Activated T-cell treated with anti-CD3 and anti-CD28 coated beads, Interleukin-2, amount 50 U/mL, for 48 hours (primary cell): ENCODE measurements around the gene INO80E.
A peak's percentile ranks its signal among the peaks of the same experiment; 100 is the strongest.

Experiments used
- DNase-seq, 2 experiments: peaks; one replicate each; pipeline ENCODE4 v3.0.0-alpha.2; 2020

INO80E gene

GRCh38 chr16:29993191-29993902 is 2.7 kb upstream of the INO80E start:
- no peak for DNase-seq

GRCh38 chr16:29993903-29994599 is 2.0 kb upstream of the INO80E start:
- no peak for DNase-seq

- DNase-seq: peak in 1 of 2 experiments; percentile 86
Observed at GRCh38 chr16:29994600-29995323, 1.3 kb upstream of the INO80E start.

- peak; percentile 91 to 92 for DNase-seq
Observed at GRCh38 chr16:29995324-29995910, 624 bp upstream of the INO80E start, which contains the start of gene HIRIP3. Gene HIRIP3, minus strand, starts transcription at chr16:29995617. Its CDS starts 12 bp downstream, at chr16:29995605.

- DNase-seq: no peak
Observed at GRCh38 chr16:29996766-29997250, 767 bp downstream of the INO80E start.

GRCh38 chr16:29999605-30000004 is 3.6 kb downstream of the INO80E start:
- DNase-seq: no peak

- no peak for DNase-seq
Observed at GRCh38 chr16:30000735-30001631, 4.9 kb downstream of the INO80E start.

GRCh38 chr16:30002614-30003346 is 6.7 kb downstream of the INO80E start:
- no peak for DNase-seq

- no peak for DNase-seq
Observed at GRCh38 chr16:30003670-30004423, 7.8 kb downstream of the INO80E start.

- no peak for DNase-seq
Observed at GRCh38 chr16:30004424-30004776, 8.4 kb downstream of the INO80E start.

- DNase-seq: no peak
Observed at GRCh38 chr16:30004811-30005242, 8.8 kb downstream of the INO80E start.

GRCh38 chr16:30005341-30006094 is 9.5 kb downstream of the INO80E start:
- peak in 1 of 2 experiments; percentile 52 for DNase-seq

GRCh38 chr16:30006095-30006473 is 10.0 kb downstream of the INO80E start:
- no peak for DNase-seq

- DNase-seq: no peak
Observed at GRCh38 chr16:30006659-30007377, 10.8 kb downstream of the INO80E start.

GRCh38 chr16:30007378-30007895 is 11.4 kb downstream of the INO80E start:
- DNase-seq: no peak

- DNase-seq: no peak
Observed at GRCh38 chr16:30009085-30009862, 13.2 kb downstream of the INO80E start.

- DNase-seq: no peak
Observed at GRCh38 chr16:30009990-30010843, 14.2 kb downstream of the INO80E start.
